Subcutaneous adipose tissue (tissue), 4 donors: ENCODE results near the gene CCDC15. TPM values are rescaled to one million over a fixed set of nuclear protein-coding genes. Genes with fewer than 3 reads are reported as not detected.

ENCODE experiments used
- CTCF ChIP-seq: fragments of 450-650 bp; IDR thresholded peaks from one replicate; pipeline ENCODE4 v1.5.1; 2016; ENCODE audit warnings: low read depth, mild to moderate bottlenecking, control low read depth, antibody characterized with exemption, moderate library complexity
- total RNA-seq, 4 donors: library from RNA; depleted of rRNA; stranded (reverse); fragments of >200 nt; gene quantifications; one replicate each; pipeline ENCODE4 v1.1.0, GENCODE V29; 2016

The CCDC15 gene
- total RNA-seq, 4 donors from 2014 or later, result 1.8 to 3.4 (median 2.6) TPM

- TF ChIP-seq CTCF, result no peak
Measured at GRCh38 chr11:125049164-125049792, 95.3 kb downstream of the CCDC15 start.

- TF ChIP-seq CTCF, result no peak
Measured at GRCh38 chr11:125052047-125052446, 98.0 kb downstream of the CCDC15 start.

- no peak for TF ChIP-seq CTCF
Measured at GRCh38 chr11:125053167-125053566, 99.2 kb downstream of the CCDC15 start.

- no peak for TF ChIP-seq CTCF
Measured at GRCh38 chr11:125055107-125055715, 101.2 kb downstream of the CCDC15 start.

GRCh38 chr11:125056931-125057692 is 103.1 kb downstream of the CCDC15 start:
- TF ChIP-seq CTCF, result no peak

- TF ChIP-seq CTCF, result no peak
Measured at GRCh38 chr11:125057693-125058016, 103.7 kb downstream of the CCDC15 start.

- no peak for TF ChIP-seq CTCF
Measured at GRCh38 chr11:125061281-125061680, 107.3 kb downstream of the CCDC15 start.
